Breast epithelium (tissue), 3 donors: ENCODE results near the gene ACER1.

Experiments used
- POLR2A ChIP-seq: fragments of 450-650 bp; IDR thresholded peaks from one replicate; pipeline ENCODE4 v1.6.1; 2016; ENCODE audit warnings: antibody characterized with exemption, mild to moderate bottlenecking, moderate library complexity
- POLR2AphosphoS5 ChIP-seq, 3 donors: sonication (generic); formaldehyde crosslinking; IDR thresholded peaks; one replicate each; pipeline ENCODE4 v1.6.1; 2017; ENCODE audit warnings: antibody characterized with exemption in 3 of 3
- TF ChIP-seq, protein P1 (sequence below), 3 donors: fragments of 450-650 bp; IDR thresholded peaks; one replicate each; pipeline ENCODE4 v1.5.1; 2016 to 2017; ENCODE audit warnings: antibody characterized with exemption in 3 of 3, mild to moderate bottlenecking in 3 of 3, moderate library complexity in 3 of 3

DNA sequence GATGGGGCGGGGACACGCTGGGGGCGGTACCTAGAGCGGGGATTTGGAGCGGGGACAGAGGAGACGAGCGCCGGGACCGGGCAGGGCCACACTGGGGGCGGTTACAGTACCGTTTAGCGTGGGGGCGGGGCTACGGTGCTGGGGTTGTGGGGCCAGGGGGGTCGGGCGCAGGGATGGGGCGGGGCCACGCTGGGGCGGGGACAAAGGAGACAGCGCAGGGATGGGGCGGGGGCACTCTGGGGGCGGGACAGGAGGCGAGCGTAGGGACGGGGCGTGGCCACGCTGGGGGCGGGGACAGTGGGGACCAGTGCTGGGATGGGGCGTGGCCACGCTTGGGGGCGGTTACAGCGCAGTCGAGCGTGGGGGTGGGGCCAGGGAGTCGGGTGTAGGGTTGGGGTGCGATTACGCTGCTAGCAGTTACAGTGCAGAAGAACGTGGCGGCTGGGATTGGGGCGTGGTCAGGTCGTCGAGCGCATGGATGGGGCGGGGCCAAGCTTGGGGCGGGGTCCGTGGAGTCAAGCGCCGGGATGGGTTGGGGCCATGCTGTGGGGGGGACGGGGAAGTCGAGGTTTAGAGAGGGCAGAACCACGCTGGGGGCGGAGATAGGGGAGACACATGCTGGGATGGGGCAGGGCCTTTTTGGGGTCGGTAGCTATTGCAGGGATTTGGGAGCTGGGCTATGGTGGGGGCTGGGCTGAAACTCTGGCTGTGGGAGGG is 39.8 kb upstream of the ACER1 start:
- TF ChIP-seq, protein P1, sequence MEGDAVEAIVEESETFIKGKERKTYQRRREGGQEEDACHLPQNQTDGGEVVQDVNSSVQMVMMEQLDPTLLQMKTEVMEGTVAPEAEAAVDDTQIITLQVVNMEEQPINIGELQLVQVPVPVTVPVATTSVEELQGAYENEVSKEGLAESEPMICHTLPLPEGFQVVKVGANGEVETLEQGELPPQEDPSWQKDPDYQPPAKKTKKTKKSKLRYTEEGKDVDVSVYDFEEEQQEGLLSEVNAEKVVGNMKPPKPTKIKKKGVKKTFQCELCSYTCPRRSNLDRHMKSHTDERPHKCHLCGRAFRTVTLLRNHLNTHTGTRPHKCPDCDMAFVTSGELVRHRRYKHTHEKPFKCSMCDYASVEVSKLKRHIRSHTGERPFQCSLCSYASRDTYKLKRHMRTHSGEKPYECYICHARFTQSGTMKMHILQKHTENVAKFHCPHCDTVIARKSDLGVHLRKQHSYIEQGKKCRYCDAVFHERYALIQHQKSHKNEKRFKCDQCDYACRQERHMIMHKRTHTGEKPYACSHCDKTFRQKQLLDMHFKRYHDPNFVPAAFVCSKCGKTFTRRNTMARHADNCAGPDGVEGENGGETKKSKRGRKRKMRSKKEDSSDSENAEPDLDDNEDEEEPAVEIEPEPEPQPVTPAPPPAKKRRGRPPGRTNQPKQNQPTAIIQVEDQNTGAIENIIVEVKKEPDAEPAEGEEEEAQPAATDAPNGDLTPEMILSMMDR (IDR thresholded peaks at IDR 0.05) = no peak
- TF ChIP-seq POLR2A = no peak
- TF ChIP-seq POLR2AphosphoS5 (IDR thresholded peaks at IDR 0.05) = no peak
